GM19351 (cell line): ENCODE measurements around the gene XAGE1B.
"Not testable (repeated sequence)": the region's sequence is repeated elsewhere in the genome, so short reads cannot be mapped to it uniquely, and the experiment has no call there.

Experiments used
- ATAC-seq: cut with Tn5 transposase; IDR thresholded peaks from one replicate; pipeline ENCODE4 v1.9.1; 2021; ENCODE audit warnings: mild to moderate bottlenecking, moderate library complexity; ENCODE audit not compliant: unreplicated experiment

XAGE1B gene, protein sequence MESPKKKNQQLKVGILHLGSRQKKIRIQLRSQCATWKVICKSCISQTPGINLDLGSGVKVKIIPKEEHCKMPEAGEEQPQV

DNA sequence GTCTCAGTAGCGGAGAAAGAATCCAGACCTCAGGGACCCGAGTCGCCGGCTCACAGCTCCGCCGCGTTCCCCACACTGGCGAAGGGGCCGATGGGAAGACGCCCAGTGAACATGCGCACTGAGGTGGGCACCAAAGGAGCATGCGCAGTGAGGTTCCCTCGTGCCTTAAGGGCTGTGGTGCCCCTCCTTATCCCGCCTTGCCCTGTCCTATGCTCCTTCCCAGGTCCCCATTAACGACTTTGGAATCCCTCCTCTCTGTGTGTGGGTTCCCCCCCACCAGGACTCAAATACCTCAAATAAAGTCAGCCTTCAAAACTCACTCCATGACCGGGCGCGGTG is at the start of gene XAGE1B:
Gene XAGE1B, minus strand, starts transcription at position 77 of the 339 bp plus-strand sequence. CDS start 1,536 bp downstream, outside the sequence.
- ATAC-seq = not testable (repeated sequence)

DNA sequence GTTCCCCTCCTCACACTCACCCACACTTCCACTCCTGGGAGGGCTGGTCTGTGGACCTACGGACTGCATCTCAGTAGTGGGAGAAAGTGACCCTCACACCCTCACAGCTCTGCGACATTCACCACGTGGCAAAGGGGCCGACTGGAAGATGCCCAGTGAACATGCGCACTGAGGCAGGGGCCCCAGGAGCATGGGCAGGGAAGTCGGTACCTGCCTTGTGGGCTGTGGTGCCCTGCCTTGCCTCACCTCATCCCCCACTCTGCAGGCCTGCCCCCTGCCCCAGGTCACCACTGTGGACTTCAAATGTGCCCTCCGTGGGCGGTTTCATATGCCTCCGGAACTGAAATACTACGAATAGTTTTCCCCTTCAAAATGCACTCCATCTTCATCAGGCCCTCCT is 46.2 kb upstream of the XAGE1B start:
- no peak for ATAC-seq

DNA sequence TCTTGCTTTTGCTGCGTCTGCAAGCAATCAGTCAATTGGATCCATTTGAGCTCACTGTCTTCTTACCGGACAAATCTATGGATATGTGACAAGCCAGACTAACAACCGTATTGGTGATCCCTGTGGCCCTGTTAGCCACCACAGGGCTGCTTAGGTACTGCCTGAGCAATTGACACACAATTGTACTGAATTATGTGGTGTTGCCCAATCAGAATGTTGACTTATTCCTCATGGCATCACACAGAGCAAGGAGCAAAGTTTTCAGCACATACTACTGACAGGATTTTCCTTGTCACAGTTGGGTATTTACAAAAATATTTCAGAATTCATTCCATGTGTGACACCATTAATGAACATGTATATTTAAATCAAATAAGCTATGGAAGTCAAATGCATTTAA is 41.3 kb upstream of the XAGE1B start:
- ATAC-seq = no peak

DNA sequence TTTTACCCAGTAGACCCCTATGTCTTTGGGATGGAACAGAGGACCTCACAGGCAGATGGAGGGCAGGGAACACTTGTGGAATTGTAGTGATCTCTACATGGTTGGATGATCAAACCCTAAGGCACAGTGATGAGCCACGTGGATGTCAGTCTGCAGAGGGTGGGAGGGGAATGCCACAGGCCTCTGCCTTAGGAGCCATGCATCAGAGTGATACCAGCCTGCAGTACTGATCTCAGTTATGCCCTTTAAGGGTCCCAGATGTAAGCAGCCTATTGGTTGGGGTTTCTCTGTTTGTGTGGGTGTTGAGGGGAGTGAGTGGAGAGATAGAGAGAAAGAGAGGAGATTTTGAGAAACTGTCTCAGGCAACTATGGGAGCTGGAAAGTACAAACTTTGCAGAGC is 39.9 kb upstream of the XAGE1B start:
- no peak for ATAC-seq

DNA sequence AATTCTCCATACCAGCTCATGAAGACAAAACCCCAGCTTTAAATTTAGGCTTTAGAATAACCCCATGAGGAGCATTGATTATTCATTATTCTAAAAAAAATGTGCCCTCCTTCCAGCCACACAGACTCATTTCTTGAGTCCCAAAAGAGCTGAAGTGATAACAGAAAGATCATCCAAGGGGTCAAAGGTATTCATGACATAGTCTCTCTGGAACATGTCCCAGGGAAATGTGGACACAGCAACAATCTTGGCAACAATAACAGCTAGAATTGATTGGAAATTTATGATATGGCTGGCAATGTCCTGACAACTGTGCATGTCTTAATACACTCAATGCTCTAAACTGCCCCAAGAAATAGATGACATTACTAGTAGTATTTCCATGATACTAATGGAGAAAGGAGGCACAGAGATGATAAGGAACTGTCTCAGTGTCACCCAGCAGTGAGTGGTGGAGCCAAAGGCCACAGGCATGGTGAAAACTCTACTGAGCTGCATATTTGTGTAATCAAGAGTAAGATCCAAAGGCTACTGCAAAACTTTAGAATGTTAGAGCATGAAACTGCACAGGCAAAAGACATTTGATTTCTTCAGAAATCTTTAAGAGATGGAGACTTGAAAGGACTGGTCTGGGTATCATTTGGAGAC is 37.3 kb upstream of the XAGE1B start:
- no peak for ATAC-seq

DNA sequence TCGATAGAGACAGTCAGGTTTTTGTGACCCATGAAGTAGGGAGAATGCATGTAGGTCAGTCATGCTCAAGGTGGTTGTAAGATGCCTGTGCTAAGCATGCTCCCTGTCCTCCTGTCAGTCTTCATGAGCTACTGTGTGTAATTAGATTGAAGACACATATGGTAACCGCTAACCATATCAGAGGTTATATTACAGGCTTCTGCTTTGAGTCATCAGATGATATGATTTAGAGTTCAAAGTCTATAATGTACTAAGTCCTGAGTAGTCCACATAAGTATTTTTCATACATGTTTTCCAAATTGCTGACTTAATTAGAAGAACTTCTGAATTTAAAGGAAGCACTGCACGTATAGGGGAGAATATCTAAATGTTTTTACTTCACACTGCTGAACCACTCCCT is 31.9 kb upstream of the XAGE1B start:
- not testable (repeated sequence) for ATAC-seq

DNA sequence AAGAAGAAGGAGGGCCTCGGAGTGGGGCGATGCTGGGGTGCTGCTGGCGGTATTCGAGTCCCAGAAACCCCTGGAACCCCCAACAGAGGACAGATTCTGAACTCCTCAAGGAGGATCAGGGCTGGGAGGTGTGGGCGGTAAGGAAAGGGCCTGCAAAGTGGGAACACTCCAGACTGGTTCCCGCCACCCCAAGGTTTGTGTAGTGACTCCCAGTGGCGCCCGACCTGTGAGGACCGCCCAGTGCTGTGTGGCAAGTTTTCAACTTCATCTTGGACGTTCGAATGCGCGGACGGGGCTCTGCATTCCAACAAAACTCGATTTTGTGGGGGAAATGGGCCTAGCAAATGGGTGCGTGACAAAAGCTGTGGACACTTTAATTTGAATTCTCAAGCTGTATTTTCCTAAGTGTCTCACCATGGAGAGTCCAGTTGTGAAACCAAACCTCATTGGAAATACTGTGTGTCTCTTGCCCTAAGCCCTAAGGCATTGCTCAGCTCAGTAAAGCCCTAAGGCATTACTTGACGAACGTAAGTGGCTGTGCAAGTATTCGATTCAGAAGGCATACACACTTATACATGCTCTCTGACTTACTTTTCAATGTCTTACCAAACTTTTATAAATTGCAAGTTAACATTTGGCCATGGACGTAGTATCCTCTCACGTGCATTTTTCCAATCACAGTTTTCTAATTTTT is 27.4 kb upstream of the XAGE1B start:
- no peak for ATAC-seq

DNA sequence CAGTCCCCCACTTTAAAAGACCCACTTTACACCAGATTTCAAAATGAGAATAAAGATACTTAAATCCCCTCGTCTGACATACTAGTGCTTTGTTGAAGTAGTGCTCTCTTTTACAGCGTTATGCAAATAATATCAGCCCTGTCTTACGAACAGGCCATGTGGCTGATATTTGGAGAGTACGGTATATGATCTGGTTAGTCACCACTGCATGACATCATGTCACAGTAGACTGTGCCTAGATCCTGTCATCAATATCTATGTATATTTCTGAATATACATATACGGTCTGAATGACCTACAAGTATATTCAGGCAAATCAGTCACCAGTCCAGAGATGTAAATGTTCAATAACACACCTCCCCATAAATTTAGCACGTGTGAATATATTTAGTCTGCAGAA is 25.4 kb upstream of the XAGE1B start:
- no peak for ATAC-seq

DNA sequence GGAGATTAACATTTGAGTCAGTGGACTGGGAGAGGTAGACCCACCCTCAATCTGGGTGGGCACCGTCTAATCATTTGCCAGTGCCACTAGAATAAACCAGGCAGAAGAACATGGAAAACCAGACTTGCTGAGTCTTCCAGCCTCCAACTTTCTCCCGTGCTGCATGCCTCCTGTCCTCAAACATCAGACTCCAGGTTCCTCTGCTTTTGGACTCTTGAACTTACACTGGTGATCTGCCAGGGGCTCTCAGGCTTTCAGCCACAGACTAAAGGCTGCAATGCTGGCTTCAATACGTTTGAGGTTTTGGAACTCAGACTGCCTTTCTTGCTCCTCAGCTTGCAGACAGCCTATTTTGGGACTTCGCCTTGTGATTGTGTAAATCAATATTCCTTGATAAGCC is 24.2 kb upstream of the XAGE1B start:
- ATAC-seq = not testable (repeated sequence)

DNA sequence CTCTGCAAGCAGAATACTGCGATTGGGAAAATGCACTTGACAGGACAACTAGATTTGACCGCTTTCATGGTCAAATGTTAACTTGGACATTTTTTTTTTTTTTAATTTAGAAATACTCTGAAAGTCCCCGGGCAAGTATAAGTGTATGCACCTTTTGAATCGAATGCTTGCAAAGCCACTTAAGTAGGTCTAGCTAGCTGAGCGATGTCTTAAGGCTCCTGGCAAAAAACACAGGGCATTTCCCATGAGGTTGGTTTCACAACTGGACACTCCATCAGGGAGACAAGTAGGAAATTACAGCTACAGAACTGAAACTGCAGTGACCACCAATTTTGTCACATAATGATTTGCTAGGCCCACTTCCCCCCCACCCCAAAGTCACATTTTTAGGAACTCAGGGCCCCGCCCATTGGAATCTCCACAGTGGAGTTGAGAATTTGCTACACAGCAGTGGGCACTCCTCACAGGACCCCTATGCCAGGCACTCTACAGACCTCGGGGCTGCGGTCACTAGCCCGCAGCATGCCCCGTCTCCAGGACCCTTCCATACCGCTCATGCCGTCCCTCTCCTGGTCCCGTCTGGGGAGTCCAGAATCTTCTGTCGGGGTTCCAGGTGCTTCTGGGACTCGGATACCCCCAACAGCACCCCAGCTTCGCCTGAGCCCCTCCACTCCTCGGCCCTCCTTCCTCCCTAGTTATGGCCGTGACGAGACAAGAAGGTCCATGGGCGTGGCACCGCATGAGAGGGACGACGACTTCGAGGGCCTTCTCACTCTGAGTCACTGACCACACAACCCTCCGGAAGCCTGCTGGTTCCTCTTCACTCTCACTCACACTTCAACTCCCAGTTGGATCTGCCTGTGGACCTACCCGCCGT is 515 bp downstream of the XAGE1B start:
- not testable (repeated sequence) for ATAC-seq

DNA sequence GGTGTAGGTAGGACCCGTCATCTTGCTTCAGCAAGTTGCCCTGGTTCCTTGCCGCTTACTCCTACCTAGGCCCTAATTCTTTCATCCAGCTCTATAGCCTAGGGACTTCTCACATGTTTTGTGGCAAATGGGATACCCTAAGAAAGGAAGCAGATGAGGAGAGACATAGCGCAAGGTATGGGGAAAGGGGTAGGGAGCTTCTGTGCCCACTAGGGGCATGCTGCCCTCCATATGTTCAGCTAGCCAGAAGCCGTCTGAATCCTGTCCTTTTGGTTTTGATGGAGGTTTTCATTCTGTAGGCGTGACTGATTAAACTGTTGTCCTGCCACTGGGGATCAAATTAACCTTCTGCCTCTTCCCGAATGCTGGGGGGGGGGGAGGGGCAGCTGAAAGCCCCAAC is 5.7 kb downstream of the XAGE1B start:
- ATAC-seq = not testable (repeated sequence)

DNA sequence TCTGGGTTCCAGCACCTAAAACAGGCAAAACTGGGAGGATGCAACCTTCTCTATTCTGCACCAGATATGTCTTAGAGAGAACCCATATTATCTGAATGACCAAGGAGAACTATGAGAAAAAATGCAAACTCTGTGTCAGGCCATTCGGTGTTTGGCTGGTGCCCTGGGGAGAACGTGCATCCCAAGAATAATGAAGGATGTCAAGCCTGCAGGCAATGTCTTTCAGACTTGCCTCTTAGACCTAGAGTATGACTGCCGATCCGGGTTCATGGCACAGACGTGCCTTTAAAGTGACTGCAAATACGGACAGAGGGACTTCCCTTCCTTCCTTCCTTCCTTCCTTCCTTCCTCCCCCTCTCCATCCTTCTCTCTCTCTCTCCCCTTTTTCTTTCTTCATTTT is 6.9 kb downstream of the XAGE1B start:
- no peak for ATAC-seq

DNA sequence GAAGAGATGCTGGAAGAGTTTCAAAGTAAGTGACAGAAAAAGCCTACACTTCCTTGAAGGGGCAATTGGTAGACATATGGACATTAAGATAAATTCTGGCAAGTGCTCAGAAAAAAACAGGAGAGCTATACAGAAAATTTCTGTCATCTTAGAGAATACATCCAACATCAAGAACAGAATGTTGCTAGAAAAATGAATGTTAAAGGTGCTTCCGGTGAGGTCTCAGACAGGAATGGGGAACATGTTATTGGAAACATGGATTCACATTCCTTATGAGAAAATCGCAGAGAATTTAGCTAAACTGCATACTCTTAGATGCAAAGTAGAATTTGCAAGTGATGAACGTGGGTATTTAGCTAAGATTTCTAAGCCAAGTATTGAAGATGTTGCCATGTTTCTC is 9.5 kb downstream of the XAGE1B start:
- ATAC-seq = no peak

DNA sequence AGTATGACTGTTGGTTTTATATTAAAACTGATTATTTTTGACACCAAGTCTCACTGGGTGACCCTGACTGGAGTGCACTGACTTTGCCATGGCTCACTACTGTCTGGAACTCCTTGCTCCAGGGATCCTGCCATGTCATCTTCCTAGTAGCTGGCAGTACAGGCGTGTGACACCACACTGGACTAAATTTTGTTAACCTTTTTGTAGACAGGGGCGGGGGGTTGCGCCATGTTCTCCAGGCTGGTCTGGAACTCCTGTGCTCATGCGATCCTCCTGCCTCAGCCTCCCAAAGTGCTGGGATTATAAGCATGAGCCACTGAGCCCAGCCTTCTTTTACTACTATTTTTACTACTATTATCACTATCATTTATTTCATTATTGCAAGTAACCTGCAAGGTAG is 12.3 kb downstream of the XAGE1B start:
- ATAC-seq = no peak

DNA sequence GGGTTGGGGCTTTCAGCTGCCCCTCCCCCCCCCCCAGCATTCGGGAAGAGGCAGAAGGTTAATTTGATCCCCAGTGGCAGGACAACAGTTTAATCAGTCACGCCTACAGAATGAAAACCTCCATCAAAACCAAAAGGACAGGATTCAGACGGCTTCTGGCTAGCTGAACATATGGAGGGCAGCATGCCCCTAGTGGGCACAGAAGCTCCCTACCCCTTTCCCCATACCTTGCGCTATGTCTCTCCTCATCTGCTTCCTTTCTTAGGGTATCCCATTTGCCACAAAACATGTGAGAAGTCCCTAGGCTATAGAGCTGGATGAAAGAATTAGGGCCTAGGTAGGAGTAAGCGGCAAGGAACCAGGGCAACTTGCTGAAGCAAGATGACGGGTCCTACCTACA is 15.5 kb downstream of the XAGE1B start:
- not testable (repeated sequence) for ATAC-seq

DNA sequence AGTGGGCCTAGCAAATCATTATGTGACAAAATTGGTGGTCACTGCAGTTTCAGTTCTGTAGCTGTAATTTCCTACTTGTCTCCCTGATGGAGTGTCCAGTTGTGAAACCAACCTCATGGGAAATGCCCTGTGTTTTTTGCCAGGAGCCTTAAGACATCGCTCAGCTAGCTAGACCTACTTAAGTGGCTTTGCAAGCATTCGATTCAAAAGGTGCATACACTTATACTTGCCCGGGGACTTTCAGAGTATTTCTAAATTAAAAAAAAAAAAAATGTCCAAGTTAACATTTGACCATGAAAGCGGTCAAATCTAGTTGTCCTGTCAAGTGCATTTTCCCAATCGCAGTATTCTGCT is 20.5 kb downstream of the XAGE1B start:
- not testable (repeated sequence) for ATAC-seq

DNA sequence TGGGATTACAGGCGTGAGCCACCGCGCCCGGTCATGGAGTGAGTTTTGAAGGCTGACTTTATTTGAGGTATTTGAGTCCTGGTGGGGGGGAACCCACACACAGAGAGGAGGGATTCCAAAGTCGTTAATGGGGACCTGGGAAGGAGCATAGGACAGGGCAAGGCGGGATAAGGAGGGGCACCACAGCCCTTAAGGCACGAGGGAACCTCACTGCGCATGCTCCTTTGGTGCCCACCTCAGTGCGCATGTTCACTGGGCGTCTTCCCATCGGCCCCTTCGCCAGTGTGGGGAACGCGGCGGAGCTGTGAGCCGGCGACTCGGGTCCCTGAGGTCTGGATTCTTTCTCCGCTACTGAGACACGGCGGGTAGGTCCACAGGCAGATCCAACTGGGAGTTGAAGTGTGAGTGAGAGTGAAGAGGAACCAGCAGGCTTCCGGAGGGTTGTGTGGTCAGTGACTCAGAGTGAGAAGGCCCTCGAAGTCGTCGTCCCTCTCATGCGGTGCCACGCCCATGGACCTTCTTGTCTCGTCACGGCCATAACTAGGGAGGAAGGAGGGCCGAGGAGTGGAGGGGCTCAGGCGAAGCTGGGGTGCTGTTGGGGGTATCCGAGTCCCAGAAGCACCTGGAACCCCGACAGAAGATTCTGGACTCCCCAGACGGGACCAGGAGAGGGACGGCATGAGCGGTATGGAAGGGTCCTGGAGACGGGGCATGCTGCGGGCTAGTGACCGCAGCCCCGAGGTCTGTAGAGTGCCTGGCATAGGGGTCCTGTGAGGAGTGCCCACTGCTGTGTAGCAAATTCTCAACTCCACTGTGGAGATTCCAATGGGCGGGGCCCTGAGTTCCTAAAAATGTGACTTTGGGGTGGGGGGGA is 21.1 kb downstream of the XAGE1B start, which contains the start of gene XAGE1A:
Gene XAGE1A, plus strand, starts transcription at position 264 of the 874 bp plus-strand sequence. CDS start 1,554 bp downstream, outside the sequence.
- not testable (repeated sequence) for ATAC-seq

DNA sequence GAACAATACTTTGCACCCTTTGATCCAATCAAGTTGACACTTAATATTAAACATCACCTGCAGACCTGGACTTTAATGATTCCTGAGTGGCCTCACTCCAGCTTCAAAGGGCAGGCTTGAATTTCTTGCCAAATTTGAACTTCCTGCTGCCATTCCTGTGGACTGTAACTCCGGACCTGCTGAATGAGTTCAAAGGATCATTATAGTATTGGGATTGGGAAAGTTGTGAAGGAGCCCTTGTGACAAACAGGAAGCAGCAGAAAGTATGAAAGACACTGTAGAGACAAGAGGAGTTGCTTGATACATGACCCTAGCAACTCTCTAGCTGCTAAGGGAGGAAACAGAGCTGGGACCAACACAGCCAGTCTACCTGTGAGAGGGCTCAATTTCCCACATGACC is 45.6 kb downstream of the XAGE1B start:
- not testable (repeated sequence) for ATAC-seq
